ENCODE measurements around the gene LRRC38.

LRRC38 gene

DNA sequence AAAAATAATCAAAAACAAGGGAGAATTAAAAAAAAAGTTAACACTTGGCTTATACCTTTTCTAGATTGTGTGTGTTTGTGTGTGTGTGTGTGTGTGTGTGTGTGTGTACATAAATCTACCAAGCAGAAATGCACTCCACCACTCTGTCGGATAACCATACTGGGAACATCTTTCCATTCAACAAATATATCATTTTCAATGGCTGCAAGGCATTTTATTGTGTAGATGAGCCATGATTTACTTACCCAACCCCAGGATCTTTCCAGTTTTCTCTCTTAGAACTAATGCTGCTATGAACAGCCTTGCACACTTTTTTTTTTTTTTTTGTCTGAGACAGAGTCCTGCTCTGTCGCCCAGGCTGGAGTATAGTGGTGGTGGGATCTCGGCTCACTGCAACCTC, 25.8 kb downstream of the LRRC38 start:
- no peak overlapping the region for H3K14ac ChIP-seq (ENCODE audit: low read length)
- no peak overlapping the region for H2BK5ac ChIP-seq (ENCODE audit: low read length)
- no peak for DNase-seq (ENCODE audit: low spot score)
- no peak overlapping the region for H2AK5ac ChIP-seq (ENCODE audit: low read depth, low read length)
- peaks cover 0 to 14% (median 0%) of the 10 kb centered on the region in 3 experiments for H3K27me3 ChIP-seq (ENCODE audit: control insufficient read depth in 3 of 3, insufficient read depth in 3 of 3, low read depth in 1 of 3, low read length in 3 of 3)
- H2AFZ ChIP-seq (ENCODE audit: low read length) = no peak overlapping the region
- no peak overlapping the region for H3K18ac ChIP-seq (ENCODE audit: low read length)
- no peaks in the 10 kb centered on the region for H3K9me3 ChIP-seq (replicated peaks in 1 of 2; ENCODE audit: control insufficient read depth in 2 of 2, insufficient read depth in 1 of 2, low read depth in 1 of 2, low read length in 2 of 2)
- H2BK15ac ChIP-seq (ENCODE audit: low read length) = no peak overlapping the region
- no peak overlapping the region for H3K23ac ChIP-seq (ENCODE audit: low read depth, low read length, poor library complexity)
- H4K91ac ChIP-seq (ENCODE audit: low read depth, low read length, poor library complexity) = no peak overlapping the region
- H2BK120ac ChIP-seq (ENCODE audit: low read depth, low read length) = no peak overlapping the region
- no peaks in the 10 kb centered on the region for H3K36me3 ChIP-seq (replicated peaks in 1 of 2; ENCODE audit: control insufficient read depth in 2 of 2, insufficient read depth in 2 of 2, low read length in 2 of 2)
- WGBS, 2 donors (ENCODE audit: extremely low coverage in 2 of 2, insufficient read length in 2 of 2, insufficient replicate concordance in 1 of 2) = no CpG with 5 or more reads among the region's 3 CpGs
- H3K79me1 ChIP-seq (ENCODE audit: low read depth, low read length) = no peaks in the 10 kb centered on the region
- no peak overlapping the region for H2BK12ac ChIP-seq (ENCODE audit: low read length)
- no peak overlapping the region for H3K9ac ChIP-seq (ENCODE audit: low read depth, low read length, poor library complexity)
- no peak overlapping the region for H3K4me3 ChIP-seq (ENCODE audit: low read length in 2 of 2)
- no peak overlapping the region for H3K27ac ChIP-seq (replicated peaks; ENCODE audit: low read length)
- no peak overlapping the region for H3K4me2 ChIP-seq (ENCODE audit: insufficient read depth, low read length, poor library complexity, severe bottlenecking)
- no peak overlapping the region for H4K8ac ChIP-seq (ENCODE audit: low read depth, low read length)
- H3K4ac ChIP-seq (ENCODE audit: low read length) = no peak overlapping the region
- peaks cover 0 to 2% of the 10 kb centered on the region in 2 donors for H3K4me1 ChIP-seq (ENCODE audit: control insufficient read depth in 2 of 2, insufficient read depth in 1 of 2, low read depth in 1 of 2, low read length in 2 of 2)

DNA sequence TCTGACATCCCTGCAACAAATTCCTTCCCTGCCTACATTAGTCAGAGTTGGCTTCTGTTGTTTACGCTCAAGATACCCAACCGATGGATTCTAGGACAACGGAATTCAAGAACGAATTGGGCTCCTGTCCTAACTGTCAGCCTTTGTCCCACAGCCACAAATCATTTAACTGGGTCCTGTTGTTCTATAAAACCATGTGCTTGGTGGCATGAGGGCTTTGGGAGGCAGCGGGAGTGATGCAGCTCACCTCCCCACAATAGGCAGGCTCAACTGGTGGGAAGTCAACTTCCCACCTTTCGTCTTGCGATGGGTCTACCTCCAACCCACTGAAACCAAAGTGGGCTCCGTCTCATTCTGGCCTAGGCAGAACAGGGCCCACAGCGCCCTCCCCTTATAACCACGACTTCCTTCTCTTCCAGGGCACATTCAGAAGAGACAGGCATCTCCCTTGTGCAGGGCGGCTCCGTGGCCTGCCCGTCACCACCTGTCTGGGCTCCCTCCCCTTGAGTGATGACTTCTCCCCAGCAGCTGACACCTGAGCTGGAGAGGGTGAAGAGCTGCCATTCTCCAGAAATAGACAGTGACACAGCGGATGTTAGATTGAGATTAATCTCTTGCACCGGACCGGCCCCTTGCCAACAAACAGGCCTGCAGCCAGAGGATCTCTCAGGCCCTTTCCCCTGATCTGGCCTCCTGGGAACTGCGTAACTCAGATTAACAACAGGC, 26.5 kb downstream of the LRRC38 start:
- no peaks in the 10 kb centered on the region for H3K9me3 ChIP-seq (replicated peaks in 1 of 2; ENCODE audit: control insufficient read depth in 2 of 2, insufficient read depth in 1 of 2, low read depth in 1 of 2, low read length in 2 of 2)

DNA sequence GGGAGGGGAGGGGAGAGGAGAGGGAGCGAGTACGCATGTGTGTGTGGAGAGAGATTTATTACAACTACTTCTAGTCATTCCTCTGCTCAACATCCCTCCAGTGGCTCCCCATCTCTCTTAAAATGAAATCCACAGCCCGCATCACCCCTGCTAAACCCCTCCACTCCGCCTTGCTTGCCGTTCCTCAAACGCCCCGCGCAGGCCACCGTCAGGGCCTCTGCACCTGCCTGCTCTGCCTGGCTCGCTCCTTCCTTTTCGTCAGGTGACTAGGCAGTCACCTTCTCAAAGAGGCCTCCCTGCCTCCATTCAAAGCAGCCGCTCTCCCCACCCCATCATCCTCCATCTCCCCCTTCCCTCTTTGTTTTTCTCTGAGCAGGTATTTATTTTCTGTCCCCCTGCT, 29.9 kb downstream of the LRRC38 start:
- H3K18ac ChIP-seq (ENCODE audit: low read length) = peak overlapping the region; percentile 38
- H3K9me3 ChIP-seq (replicated peaks in 1 of 2; ENCODE audit: control insufficient read depth in 2 of 2, insufficient read depth in 1 of 2, low read depth in 1 of 2, low read length in 2 of 2) = no peaks in the 10 kb centered on the region
- no peak overlapping the region for H3K23ac ChIP-seq (ENCODE audit: low read depth, low read length, poor library complexity)
- no peak for DNase-seq (ENCODE audit: low spot score)
- H4K91ac ChIP-seq (ENCODE audit: low read depth, low read length, poor library complexity) = no peak overlapping the region
- H2BK120ac ChIP-seq (ENCODE audit: low read depth, low read length) = no peak overlapping the region
- no peak overlapping the region for H2AFZ ChIP-seq (ENCODE audit: low read length)
- H3K27me3 ChIP-seq (ENCODE audit: control insufficient read depth in 3 of 3, insufficient read depth in 3 of 3, low read depth in 1 of 3, low read length in 3 of 3) = peaks cover 0 to 8% (median 0%) of the 10 kb centered on the region in 3 experiments
- H3K79me1 ChIP-seq (ENCODE audit: low read depth, low read length) = no peaks in the 10 kb centered on the region
- no peak overlapping the region for H3K9ac ChIP-seq (ENCODE audit: low read depth, low read length, poor library complexity)
- no peak overlapping the region for H3K4ac ChIP-seq (ENCODE audit: low read length)
- H3K14ac ChIP-seq (ENCODE audit: low read length) = no peak overlapping the region
- no peak overlapping the region for H4K8ac ChIP-seq (ENCODE audit: low read depth, low read length)
- WGBS, 2 donors (ENCODE audit: extremely low coverage in 2 of 2, insufficient read length in 2 of 2, insufficient replicate concordance in 1 of 2) = no CpG with 5 or more reads among the region's 12 CpGs
- no peak overlapping the region for H3K4me3 ChIP-seq (ENCODE audit: low read length in 2 of 2)
- H3K27ac ChIP-seq (replicated peaks; ENCODE audit: low read length) = no peak overlapping the region
- H3K4me2 ChIP-seq (ENCODE audit: insufficient read depth, low read length, poor library complexity, severe bottlenecking) = no peak overlapping the region
- no peak overlapping the region for H2BK5ac ChIP-seq (ENCODE audit: low read length)
- H2BK12ac ChIP-seq (ENCODE audit: low read length) = no peak overlapping the region
- no peak overlapping the region for H2AK5ac ChIP-seq (ENCODE audit: low read depth, low read length)
- H3K4me1 ChIP-seq (ENCODE audit: control insufficient read depth in 2 of 2, insufficient read depth in 1 of 2, low read depth in 1 of 2, low read length in 2 of 2) = peaks cover 0 to 2% of the 10 kb centered on the region in 2 donors
- H3K36me3 ChIP-seq (replicated peaks in 1 of 2; ENCODE audit: control insufficient read depth in 2 of 2, insufficient read depth in 2 of 2, low read length in 2 of 2) = no peaks in the 10 kb centered on the region
- no peak overlapping the region for H2BK15ac ChIP-seq (ENCODE audit: low read length)

More for the DNA sequence above, 26.5 kb downstream of the LRRC38 start:
- DNase-seq (ENCODE audit: low spot score) = no peak
- Histone ChIP-seq H3K27me3 (ENCODE audit: control insufficient read depth in 3 of 3, insufficient read depth in 3 of 3, low read depth in 1 of 3, low read length in 3 of 3) (peaks cover 0 to 9% (median 0%) of the 10 kb centered on the region in 3 experiments), H2BK5ac (ENCODE audit: low read length) (peak overlapping the region; percentile 66), H2BK12ac (ENCODE audit: low read length) (no peak overlapping the region), H3K9ac (ENCODE audit: low read depth, low read length, poor library complexity) (peak overlapping the region; percentile 60), H3K23ac (ENCODE audit: low read depth, low read length, poor library complexity) (peak overlapping the region; percentile 89), H4K91ac (ENCODE audit: low read depth, low read length, poor library complexity) (no peak overlapping the region), H3K4ac (ENCODE audit: low read length) (no peak overlapping the region), H3K4me2 (ENCODE audit: insufficient read depth, low read length, poor library complexity, severe bottlenecking) (no peak overlapping the region), H3K18ac (ENCODE audit: low read length) (no peak overlapping the region), H4K8ac (ENCODE audit: low read depth, low read length) (no peak overlapping the region), H2BK15ac (ENCODE audit: low read length) (no peak overlapping the region), H3K27ac (replicated peaks; ENCODE audit: low read length) (no peak overlapping the region), H2BK120ac (ENCODE audit: low read depth, low read length) (peak overlapping the region; percentile 61), H3K4me3 (ENCODE audit: low read length in 2 of 2) (no peak overlapping the region), H3K4me1 (ENCODE audit: control insufficient read depth in 2 of 2, insufficient read depth in 1 of 2, low read depth in 1 of 2, low read length in 2 of 2) (peaks cover 0 to 2% of the 10 kb centered on the region in 2 donors), H2AFZ (ENCODE audit: low read length) (no peak overlapping the region), H3K14ac (ENCODE audit: low read length) (peak overlapping the region; percentile 38), H3K79me1 (ENCODE audit: low read depth, low read length) (no peaks in the 10 kb centered on the region), H3K36me3 (replicated peaks in 1 of 2; ENCODE audit: control insufficient read depth in 2 of 2, insufficient read depth in 2 of 2, low read length in 2 of 2) (no peaks in the 10 kb centered on the region), H2AK5ac (ENCODE audit: low read depth, low read length) (no peak overlapping the region)
- no CpG with 5 or more reads among the region's 17 CpGs for WGBS, 2 donors (ENCODE audit: extremely low coverage in 2 of 2, insufficient read length in 2 of 2, insufficient replicate concordance in 1 of 2)

DNA sequence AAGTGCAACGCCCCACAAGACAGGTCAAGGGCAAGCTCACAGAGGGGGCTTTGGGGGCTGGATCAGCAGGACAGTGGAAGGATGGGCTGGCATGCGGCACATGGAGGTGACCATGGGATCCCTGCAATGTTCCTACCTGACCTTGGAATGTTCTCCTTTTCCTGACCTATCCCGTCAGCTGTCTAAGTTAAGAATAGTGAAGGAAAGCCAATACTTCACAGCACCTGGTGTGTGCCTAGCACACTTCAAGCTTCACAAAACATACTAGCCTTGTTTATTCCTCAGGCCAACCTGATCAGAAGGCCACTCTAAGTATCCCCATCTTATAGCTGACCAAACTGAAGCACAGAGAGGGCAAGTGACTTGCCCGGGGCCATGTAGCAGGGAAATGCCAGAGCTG, 31.2 kb downstream of the LRRC38 start:
- Histone ChIP-seq H3K27ac (replicated peaks; ENCODE audit: low read length) (no peak overlapping the region), H2BK15ac (ENCODE audit: low read length) (no peak overlapping the region), H3K18ac (ENCODE audit: low read length) (no peak overlapping the region), H2BK12ac (ENCODE audit: low read length) (no peak overlapping the region), H3K4me1 (ENCODE audit: control insufficient read depth in 2 of 2, insufficient read depth in 1 of 2, low read depth in 1 of 2, low read length in 2 of 2) (peaks cover 0 to 2% of the 10 kb centered on the region in 2 donors), H3K4ac (ENCODE audit: low read length) (no peak overlapping the region), H3K79me1 (ENCODE audit: low read depth, low read length) (no peaks in the 10 kb centered on the region), H2BK5ac (ENCODE audit: low read length) (no peak overlapping the region), H3K14ac (ENCODE audit: low read length) (no peak overlapping the region), H3K4me2 (ENCODE audit: insufficient read depth, low read length, poor library complexity, severe bottlenecking) (no peak overlapping the region), H3K23ac (ENCODE audit: low read depth, low read length, poor library complexity) (no peak overlapping the region), H2AK5ac (ENCODE audit: low read depth, low read length) (no peak overlapping the region), H4K91ac (ENCODE audit: low read depth, low read length, poor library complexity) (no peak overlapping the region), H3K9me3 (replicated peaks in 1 of 2; ENCODE audit: control insufficient read depth in 2 of 2, insufficient read depth in 1 of 2, low read depth in 1 of 2, low read length in 2 of 2) (no peaks in the 10 kb centered on the region), H3K9ac (ENCODE audit: low read depth, low read length, poor library complexity) (no peak overlapping the region), H2BK120ac (ENCODE audit: low read depth, low read length) (no peak overlapping the region), H2AFZ (ENCODE audit: low read length) (no peak overlapping the region), H3K4me3 (ENCODE audit: low read length in 2 of 2) (no peak overlapping the region), H3K27me3 (ENCODE audit: control insufficient read depth in 3 of 3, insufficient read depth in 3 of 3, low read depth in 1 of 3, low read length in 3 of 3) (peaks cover 0 to 5% (median 0%) of the 10 kb centered on the region in 3 experiments), H3K36me3 (replicated peaks in 1 of 2; ENCODE audit: control insufficient read depth in 2 of 2, insufficient read depth in 2 of 2, low read length in 2 of 2) (no peaks in the 10 kb centered on the region), H4K8ac (ENCODE audit: low read depth, low read length) (no peak overlapping the region)
- no CpG with 5 or more reads among the region's 4 CpGs for WGBS, 2 donors (ENCODE audit: extremely low coverage in 2 of 2, insufficient read length in 2 of 2, insufficient replicate concordance in 1 of 2)
- no peak for DNase-seq (ENCODE audit: low spot score)
